ENCODE data around the gene CTNND2.

- TF ChIP-seq ZNF274 (IDR thresholded peaks at IDR 0.05; ENCODE audit: low read depth, low read length) (no peak), YY1 (IDR thresholded peaks at IDR 0.05; ENCODE audit: insufficient read depth, insufficient read length) (no peak), SUZ12 (IDR thresholded peaks at IDR 0.05; ENCODE audit: extremely low read depth, insufficient read depth, insufficient read length) (no peak)
Observed at GRCh38 chr5:11906497-11906896, 2.3 kb upstream of the CTNND2 start.
